ENCODE data around the gene CRYAA. TPM values are rescaled to one million over a fixed set of nuclear protein-coding genes. Genes with fewer than 3 reads are reported as not detected.
"Not testable (repeated sequence)": the region's sequence is repeated elsewhere in the genome, so short reads cannot be mapped to it uniquely, and the experiment has no call there.

The CRYAA gene
- total RNA-seq, 2 experiments from 2014 or later, result not detected

- CTCF ChIA-PET; intact Hi-C loops (cut with DNase I, micrococcal nuclease); H3K4me1 Mint-ChIP-seq; H3K27me3 Mint-ChIP-seq; H3K4me3 Mint-ChIP-seq; DNase-seq; POLR2A ChIA-PET; H3K9me3 Mint-ChIP-seq (ENCODE audit: low read depth); H3K36me3 Mint-ChIP-seq (ENCODE audit: low read depth); H3K27ac Mint-ChIP-seq: not testable (repeated sequence)
- ATAC-seq, result peak; percentile 81
Observed at GRCh38 chr21:43164823-43165222, 4.0 kb upstream of the CRYAA start.

- H3K4me1 Mint-ChIP-seq; CTCF ChIA-PET; H3K36me3 Mint-ChIP-seq (ENCODE audit: low read depth); H3K27ac Mint-ChIP-seq; H3K27me3 Mint-ChIP-seq; DNase-seq; H3K9me3 Mint-ChIP-seq (ENCODE audit: low read depth); ATAC-seq; POLR2A ChIA-PET; H3K4me3 Mint-ChIP-seq; intact Hi-C loops (cut with DNase I, micrococcal nuclease): not testable (repeated sequence)
Observed at GRCh38 chr21:43165734-43166133, 3.1 kb upstream of the CRYAA start.

GRCh38 chr21:43169230-43169886 lies 550 bp downstream of the CRYAA start:
- ATAC-seq; CTCF ChIA-PET; H3K27me3 Mint-ChIP-seq; H3K36me3 Mint-ChIP-seq (ENCODE audit: low read depth); DNase-seq; H3K4me1 Mint-ChIP-seq; H3K4me3 Mint-ChIP-seq; intact Hi-C loops (cut with DNase I, micrococcal nuclease); H3K27ac Mint-ChIP-seq; POLR2A ChIA-PET; H3K9me3 Mint-ChIP-seq (ENCODE audit: low read depth): not testable (repeated sequence)

- DNase-seq; H3K4me1 Mint-ChIP-seq; H3K36me3 Mint-ChIP-seq (ENCODE audit: low read depth); POLR2A ChIA-PET; H3K4me3 Mint-ChIP-seq; CTCF ChIA-PET; H3K27me3 Mint-ChIP-seq; H3K9me3 Mint-ChIP-seq (ENCODE audit: low read depth); H3K27ac Mint-ChIP-seq; ATAC-seq; intact Hi-C loops (cut with DNase I, micrococcal nuclease): not testable (repeated sequence)
Observed at GRCh38 chr21:43169891-43170290, 1.1 kb downstream of the CRYAA start.

GRCh38 chr21:43172812-43173211 lies 4.0 kb downstream of the CRYAA start:
- ATAC-seq, CTCF ChIA-PET: not testable (repeated sequence)

GRCh38 chr21:43173438-43173837 lies 4.6 kb downstream of the CRYAA start:
- POLR2A ChIA-PET; ATAC-seq; H3K36me3 Mint-ChIP-seq (ENCODE audit: low read depth); H3K9me3 Mint-ChIP-seq (ENCODE audit: low read depth); H3K27me3 Mint-ChIP-seq; CTCF ChIA-PET; H3K27ac Mint-ChIP-seq; H3K4me3 Mint-ChIP-seq; DNase-seq; H3K4me1 Mint-ChIP-seq; intact Hi-C loops (cut with DNase I, micrococcal nuclease): not testable (repeated sequence)

More at GRCh38 chr21:43172812-43173211, 4.0 kb downstream of the CRYAA start:
- H3K27me3 Mint-ChIP-seq; H3K36me3 Mint-ChIP-seq (ENCODE audit: low read depth); H3K4me1 Mint-ChIP-seq; H3K27ac Mint-ChIP-seq; H3K9me3 Mint-ChIP-seq (ENCODE audit: low read depth); DNase-seq; POLR2A ChIA-PET; intact Hi-C loops (cut with DNase I, micrococcal nuclease); H3K4me3 Mint-ChIP-seq: not testable (repeated sequence)

GRCh38 chr21:43173930-43174329 lies 5.1 kb downstream of the CRYAA start:
- H3K4me3 Mint-ChIP-seq; H3K9me3 Mint-ChIP-seq (ENCODE audit: low read depth); DNase-seq; POLR2A ChIA-PET; H3K27me3 Mint-ChIP-seq; ATAC-seq; CTCF ChIA-PET; H3K36me3 Mint-ChIP-seq (ENCODE audit: low read depth); H3K4me1 Mint-ChIP-seq; H3K27ac Mint-ChIP-seq; intact Hi-C loops (cut with DNase I, micrococcal nuclease): not testable (repeated sequence)

GRCh38 chr21:43174998-43175397 lies 6.2 kb downstream of the CRYAA start:
- H3K9me3 Mint-ChIP-seq (ENCODE audit: low read depth); CTCF ChIA-PET; intact Hi-C loops (cut with DNase I, micrococcal nuclease); POLR2A ChIA-PET; DNase-seq; ATAC-seq; H3K4me3 Mint-ChIP-seq; H3K27me3 Mint-ChIP-seq; H3K4me1 Mint-ChIP-seq; H3K27ac Mint-ChIP-seq; H3K36me3 Mint-ChIP-seq (ENCODE audit: low read depth): not testable (repeated sequence)

GRCh38 chr21:43176621-43177020 lies 7.8 kb downstream of the CRYAA start:
- H3K36me3 Mint-ChIP-seq (ENCODE audit: low read depth); H3K27me3 Mint-ChIP-seq; DNase-seq; H3K9me3 Mint-ChIP-seq (ENCODE audit: low read depth); POLR2A ChIA-PET; H3K27ac Mint-ChIP-seq; H3K4me3 Mint-ChIP-seq; H3K4me1 Mint-ChIP-seq; intact Hi-C loops (cut with DNase I, micrococcal nuclease); CTCF ChIA-PET: not testable (repeated sequence)
- ATAC-seq, result peak; percentile 75

- POLR2A ChIA-PET; H3K27ac Mint-ChIP-seq; H3K36me3 Mint-ChIP-seq (ENCODE audit: low read depth); H3K4me3 Mint-ChIP-seq; H3K9me3 Mint-ChIP-seq (ENCODE audit: low read depth); H3K4me1 Mint-ChIP-seq; CTCF ChIA-PET; H3K27me3 Mint-ChIP-seq; DNase-seq; intact Hi-C loops (cut with DNase I, micrococcal nuclease): not testable (repeated sequence)
- peak; percentile 85 for ATAC-seq
Observed at GRCh38 chr21:43177043-43177906, 8.5 kb downstream of the CRYAA start.

- POLR2A ChIA-PET, CTCF ChIA-PET: not testable (repeated sequence)
Observed at GRCh38 chr21:43178175-43178826, 9.5 kb downstream of the CRYAA start.

GRCh38 chr21:43181033-43181432 lies 12.2 kb downstream of the CRYAA start:
- DNase-seq; H3K36me3 Mint-ChIP-seq (ENCODE audit: low read depth); H3K4me1 Mint-ChIP-seq; POLR2A ChIA-PET; ATAC-seq; CTCF ChIA-PET; H3K27ac Mint-ChIP-seq; H3K27me3 Mint-ChIP-seq; H3K4me3 Mint-ChIP-seq; intact Hi-C loops (cut with DNase I, micrococcal nuclease); H3K9me3 Mint-ChIP-seq (ENCODE audit: low read depth): not testable (repeated sequence)

More at GRCh38 chr21:43178175-43178826, 9.5 kb downstream of the CRYAA start:
- H3K27me3 Mint-ChIP-seq; ATAC-seq; H3K9me3 Mint-ChIP-seq (ENCODE audit: low read depth); intact Hi-C loops (cut with DNase I, micrococcal nuclease); H3K27ac Mint-ChIP-seq; H3K4me1 Mint-ChIP-seq; DNase-seq; H3K36me3 Mint-ChIP-seq (ENCODE audit: low read depth); H3K4me3 Mint-ChIP-seq: not testable (repeated sequence)
